Measurements from ENCODE around the gene GYPA. TPM values are rescaled to one million over a fixed set of nuclear protein-coding genes. Genes with fewer than 3 reads are reported as not detected.
"Not testable (repeated sequence)": the region's sequence is repeated elsewhere in the genome, so short reads cannot be mapped to it uniquely, and the experiment has no call there.

The GYPA gene
- total RNA-seq = not detected

DNA sequence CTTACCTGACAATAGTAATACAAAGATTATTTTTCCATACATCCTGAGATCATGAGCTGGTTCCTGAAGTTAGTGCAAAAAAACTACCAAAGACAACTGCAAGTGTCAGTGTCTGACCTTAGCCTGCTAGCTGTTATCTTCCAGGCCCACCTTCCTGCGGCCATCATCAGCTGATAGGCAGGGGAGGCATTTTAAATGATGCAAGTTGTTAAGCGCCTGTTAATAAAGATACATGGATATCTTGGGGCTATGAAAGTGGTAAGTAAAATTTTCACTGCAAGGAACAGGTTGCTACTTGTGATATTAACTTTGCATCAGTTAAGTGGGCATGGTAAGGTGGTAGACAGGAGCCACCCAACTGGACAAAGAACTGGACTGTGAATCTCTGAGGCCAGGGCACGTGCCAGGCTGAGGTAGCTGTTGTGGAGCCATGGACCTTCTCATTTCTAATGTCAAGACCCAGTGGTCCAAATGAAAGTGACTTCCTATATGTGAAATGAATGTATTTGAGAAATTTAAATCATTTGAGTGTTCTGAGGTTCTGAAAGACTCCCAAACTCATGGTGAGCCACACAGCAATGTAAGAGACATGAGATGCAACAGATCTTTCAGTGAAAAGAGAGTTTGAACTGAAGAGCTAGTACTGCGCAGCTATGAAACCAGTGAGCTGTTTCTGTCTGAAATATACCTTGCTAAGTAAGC is at the start of gene GYPA:
Gene GYPA (minus strand): TSS at position 125 of the 702 bp plus-strand sequence. CDS start 83 bp downstream, at position 42.
- not testable (repeated sequence) for DNase-seq, H3K9me3 Mint-ChIP-seq, H3K4me3 Mint-ChIP-seq, H3K4me1 Mint-ChIP-seq, H3K36me3 Mint-ChIP-seq, H3K27me3 Mint-ChIP-seq, H3K27ac Mint-ChIP-seq

DNA sequence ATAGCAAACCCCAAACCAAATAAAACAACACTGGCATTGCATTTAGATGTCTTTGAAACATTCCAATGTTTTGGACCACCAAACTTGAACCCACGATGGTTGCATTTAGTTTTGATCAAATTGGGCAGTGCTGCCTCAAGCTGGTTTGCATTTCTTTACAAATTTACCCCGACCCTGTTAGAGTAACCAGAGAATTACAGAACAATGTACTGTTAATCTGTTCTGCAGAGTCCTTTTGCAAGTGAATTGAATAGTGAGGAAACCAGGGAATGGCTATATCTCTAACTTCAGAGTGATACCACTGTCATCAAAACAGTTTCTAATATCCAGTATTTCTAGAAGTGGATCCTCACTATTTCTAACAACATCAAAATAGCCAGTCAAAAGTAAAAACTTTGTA is 49.5 kb upstream of the GYPA start:
- no peak for DNase-seq
- no peaks in the 10 kb centered on the region for H3K9me3 Mint-ChIP-seq
- no peaks in the 10 kb centered on the region for H3K36me3 Mint-ChIP-seq
- peaks cover 6% of the 10 kb centered on the region for H3K27me3 Mint-ChIP-seq
- no peak overlapping the region for H3K27ac Mint-ChIP-seq
- no peak overlapping the region for H3K4me3 Mint-ChIP-seq
- no peaks in the 10 kb centered on the region for H3K4me1 Mint-ChIP-seq

DNA sequence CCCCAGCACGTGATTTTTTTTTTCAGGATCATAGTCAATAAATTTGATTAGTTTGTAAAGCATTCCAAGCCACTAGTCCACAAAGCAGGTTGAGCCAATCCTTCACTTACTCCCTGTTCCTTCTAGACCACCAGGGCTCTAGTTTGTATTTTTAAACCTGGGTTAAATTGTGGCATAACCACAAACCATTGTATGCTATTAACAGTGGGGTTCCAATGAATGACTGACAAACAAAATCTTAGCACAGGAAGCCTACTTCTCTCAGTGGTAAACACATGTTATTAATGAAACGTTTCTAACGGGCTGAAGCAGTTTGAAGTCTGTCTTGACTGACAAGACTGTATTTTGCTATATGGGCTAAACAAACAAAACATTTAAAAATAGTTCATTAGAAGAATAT is 48.6 kb upstream of the GYPA start:
- no peak overlapping the region for H3K4me3 Mint-ChIP-seq
- H3K27ac Mint-ChIP-seq = no peak overlapping the region
- H3K27me3 Mint-ChIP-seq = peaks cover 8% of the 10 kb centered on the region
- H3K9me3 Mint-ChIP-seq = no peaks in the 10 kb centered on the region
- H3K4me1 Mint-ChIP-seq = no peaks in the 10 kb centered on the region
- DNase-seq = no peak
- H3K36me3 Mint-ChIP-seq = no peaks in the 10 kb centered on the region

DNA sequence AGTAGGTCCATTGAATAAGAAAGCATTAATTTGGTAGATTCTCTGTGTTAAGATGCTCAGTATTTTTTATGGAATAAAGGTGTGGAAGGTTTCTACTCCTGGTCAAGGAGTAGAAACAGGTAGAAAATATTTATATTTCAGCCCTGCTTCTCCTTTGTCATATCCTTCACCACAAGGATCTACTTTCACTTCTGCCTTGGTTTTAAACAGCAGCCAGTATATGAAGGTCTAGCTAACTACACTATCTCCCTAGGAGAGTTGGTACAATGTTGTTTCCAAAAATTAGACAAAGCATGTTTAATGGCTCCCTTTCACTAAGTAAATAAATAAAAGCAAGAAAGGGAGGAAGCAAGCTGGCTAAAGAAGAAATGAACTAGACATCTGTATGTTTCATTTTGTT is 44.6 kb upstream of the GYPA start:
- DNase-seq = no peak
- Mint-ChIP-seq H3K27me3 (peaks cover 5% of the 10 kb centered on the region), H3K27ac (no peak overlapping the region), H3K36me3 (no peaks in the 10 kb centered on the region), H3K4me1 (no peaks in the 10 kb centered on the region), H3K4me3 (no peak overlapping the region), H3K9me3 (no peaks in the 10 kb centered on the region)

DNA sequence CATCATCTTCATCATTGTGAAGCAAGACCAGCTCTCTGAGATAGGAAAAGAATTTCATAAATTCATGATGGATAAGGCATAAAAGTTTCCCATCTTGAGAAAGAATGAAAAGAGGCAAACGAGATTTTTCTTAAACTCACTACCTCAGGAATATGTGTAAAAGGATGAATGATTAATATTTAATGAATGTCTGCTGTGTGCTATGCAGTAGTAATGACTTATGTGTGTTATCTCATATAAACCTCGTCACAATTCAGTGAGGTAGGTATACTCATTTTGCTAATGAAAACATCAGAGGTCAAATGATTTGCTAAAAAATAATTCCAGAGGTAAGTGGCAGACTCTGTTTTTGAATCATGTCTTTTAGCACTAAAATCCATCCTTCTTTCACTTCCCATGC is 42.6 kb upstream of the GYPA start:
- Mint-ChIP-seq H3K4me1 (peaks cover 6% of the 10 kb centered on the region), H3K27me3 (peaks cover 5% of the 10 kb centered on the region), H3K27ac (no peak overlapping the region), H3K4me3 (no peak overlapping the region), H3K9me3 (no peaks in the 10 kb centered on the region), H3K36me3 (no peaks in the 10 kb centered on the region)
- DNase-seq = no peak

DNA sequence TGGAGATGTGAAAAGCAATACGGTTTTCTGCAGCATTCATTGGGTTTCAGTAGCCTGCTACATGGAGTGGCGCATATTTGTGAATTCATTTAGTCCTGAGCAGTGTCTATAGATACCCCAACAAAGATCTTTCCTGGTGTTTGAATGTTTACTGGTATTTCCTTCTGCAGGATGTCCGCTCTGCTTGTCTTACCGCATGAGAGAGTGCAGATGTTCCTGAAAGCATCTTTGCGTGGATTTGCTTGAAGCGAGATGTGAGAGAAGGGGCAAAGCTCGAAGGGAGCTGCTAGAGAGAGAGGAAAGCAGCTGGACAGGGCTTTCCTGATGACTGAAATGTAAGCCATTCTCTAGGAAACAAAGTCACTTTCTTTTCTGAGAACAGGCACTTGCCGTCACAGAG is 40.9 kb upstream of the GYPA start:
- Mint-ChIP-seq H3K4me3 (no peak overlapping the region), H3K36me3 (no peaks in the 10 kb centered on the region), H3K27ac (no peak overlapping the region), H3K4me1 (peaks cover 6% of the 10 kb centered on the region), H3K9me3 (no peaks in the 10 kb centered on the region), H3K27me3 (peaks cover 5% of the 10 kb centered on the region)
- no peak for DNase-seq

DNA sequence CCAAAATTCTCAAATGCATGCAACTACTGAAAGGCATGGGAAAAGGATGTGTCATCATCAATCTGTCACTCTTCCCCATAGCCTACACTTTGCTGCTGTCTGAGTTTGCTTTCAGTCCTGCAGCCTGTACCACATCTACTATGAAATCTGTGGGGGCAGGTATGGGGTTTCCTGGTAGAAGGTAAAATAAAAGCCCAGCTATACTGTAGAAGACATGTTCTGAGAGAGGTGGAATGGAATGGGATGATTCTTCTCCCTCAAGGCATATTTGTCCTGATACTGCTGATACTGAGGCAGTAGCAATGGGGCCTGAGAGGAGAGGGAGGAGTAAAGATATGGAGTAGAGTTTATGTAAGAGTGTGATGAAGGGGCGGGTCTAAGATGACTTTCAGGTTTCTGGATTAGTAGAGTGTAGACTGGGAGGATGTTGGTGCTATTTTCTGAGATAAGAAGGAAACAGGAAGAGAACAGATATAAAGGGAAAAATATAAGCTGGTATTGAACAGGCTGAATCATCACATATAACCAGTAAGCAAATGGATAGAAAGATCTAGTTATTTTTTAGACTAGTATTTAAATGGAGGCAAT is 38.7 kb upstream of the GYPA start:
- H3K9me3 Mint-ChIP-seq = no peaks in the 10 kb centered on the region
- no peak for DNase-seq
- H3K4me3 Mint-ChIP-seq = no peak overlapping the region
- H3K4me1 Mint-ChIP-seq = peaks cover 12% of the 10 kb centered on the region
- H3K36me3 Mint-ChIP-seq = no peaks in the 10 kb centered on the region
- no peak overlapping the region for H3K27ac Mint-ChIP-seq
- peaks cover 4% of the 10 kb centered on the region for H3K27me3 Mint-ChIP-seq

DNA sequence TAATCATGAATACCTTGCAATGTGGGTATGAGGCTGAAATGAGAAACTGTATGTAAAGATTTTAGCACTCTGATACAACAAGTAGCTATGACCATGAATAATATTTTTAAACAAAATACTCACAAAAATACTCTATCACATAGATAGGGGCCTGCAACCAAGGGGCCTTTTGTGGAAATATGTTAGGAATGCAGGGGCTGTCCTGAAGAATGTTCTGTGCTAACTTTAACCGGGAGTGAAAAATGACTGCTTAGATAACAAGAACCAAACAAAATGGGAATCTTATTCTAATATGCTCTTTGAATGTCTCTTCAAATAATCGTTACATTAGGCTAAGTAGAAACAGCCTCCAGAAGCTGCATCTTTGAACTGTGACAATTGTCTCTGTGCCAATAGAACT is 37.9 kb upstream of the GYPA start:
- H3K36me3 Mint-ChIP-seq = no peaks in the 10 kb centered on the region
- peaks cover 12% of the 10 kb centered on the region for H3K4me1 Mint-ChIP-seq
- no peak overlapping the region for H3K4me3 Mint-ChIP-seq
- H3K9me3 Mint-ChIP-seq = no peaks in the 10 kb centered on the region
- H3K27me3 Mint-ChIP-seq = no peaks in the 10 kb centered on the region
- no peak for DNase-seq
- H3K27ac Mint-ChIP-seq = no peak overlapping the region

DNA sequence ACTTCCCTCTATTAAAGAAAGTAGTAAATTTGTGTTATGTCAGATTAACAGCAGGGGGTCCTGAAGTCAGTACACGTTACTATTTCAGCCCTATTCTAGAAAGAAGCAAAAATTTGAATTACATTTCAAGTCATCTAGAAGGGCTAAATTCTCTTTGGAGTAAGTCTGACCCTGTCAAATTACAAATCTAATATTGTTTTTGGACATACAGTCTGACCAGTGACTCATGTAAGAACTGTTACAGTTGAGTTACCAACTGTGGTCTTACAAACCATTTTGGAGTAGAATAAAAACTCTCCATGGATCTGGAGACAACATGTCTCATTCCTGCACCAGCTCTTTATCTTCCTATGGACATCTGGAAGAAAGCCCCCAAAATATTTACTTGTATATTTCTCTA is 36.0 kb upstream of the GYPA start:
- no peaks in the 10 kb centered on the region for H3K36me3 Mint-ChIP-seq

DNA sequence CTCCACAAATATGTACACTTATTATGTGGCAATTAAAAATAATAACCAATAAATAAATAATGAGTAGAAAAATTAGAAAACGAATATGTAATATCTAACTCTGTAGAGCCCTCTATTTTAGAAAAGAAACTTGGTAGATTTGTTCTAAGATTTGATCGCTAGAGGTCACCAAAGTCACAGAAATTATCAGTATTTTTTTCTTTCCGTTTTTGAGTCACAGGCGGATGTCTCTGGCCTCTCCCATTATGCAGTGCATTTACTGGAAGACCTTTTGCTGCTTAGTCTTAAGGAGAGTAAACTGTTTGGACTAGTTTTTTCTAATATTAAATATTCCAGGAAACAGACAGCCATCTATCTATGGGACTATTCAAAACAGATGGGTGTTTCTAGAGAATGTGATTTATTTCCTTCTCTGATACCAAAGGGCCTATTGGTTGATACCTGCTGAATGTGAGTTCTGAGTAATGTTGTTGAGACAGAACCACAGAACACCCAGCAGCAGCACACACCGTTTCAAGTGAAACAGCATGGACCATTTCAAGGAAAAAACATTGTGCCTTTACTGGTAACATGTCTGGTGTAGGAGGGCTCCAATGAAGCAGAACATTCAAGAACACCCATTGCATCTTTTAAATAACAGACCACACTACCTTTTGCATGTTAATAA is 34.0 kb upstream of the GYPA start:
- peak overlapping the region; percentile 69 for H3K27ac Mint-ChIP-seq
- H3K4me3 Mint-ChIP-seq = no peak overlapping the region
- peaks cover 12% of the 10 kb centered on the region for H3K4me1 Mint-ChIP-seq
- DNase-seq = no peak
- no peaks in the 10 kb centered on the region for H3K27me3 Mint-ChIP-seq
- no peaks in the 10 kb centered on the region for H3K9me3 Mint-ChIP-seq
- no peaks in the 10 kb centered on the region for H3K36me3 Mint-ChIP-seq

More for the DNA sequence above, 36.0 kb upstream of the GYPA start:
- Mint-ChIP-seq H3K9me3 (no peaks in the 10 kb centered on the region), H3K4me3 (no peak overlapping the region), H3K27me3 (no peaks in the 10 kb centered on the region), H3K27ac (no peak overlapping the region), H3K4me1 (peaks cover 12% of the 10 kb centered on the region)
- DNase-seq = no peak

DNA sequence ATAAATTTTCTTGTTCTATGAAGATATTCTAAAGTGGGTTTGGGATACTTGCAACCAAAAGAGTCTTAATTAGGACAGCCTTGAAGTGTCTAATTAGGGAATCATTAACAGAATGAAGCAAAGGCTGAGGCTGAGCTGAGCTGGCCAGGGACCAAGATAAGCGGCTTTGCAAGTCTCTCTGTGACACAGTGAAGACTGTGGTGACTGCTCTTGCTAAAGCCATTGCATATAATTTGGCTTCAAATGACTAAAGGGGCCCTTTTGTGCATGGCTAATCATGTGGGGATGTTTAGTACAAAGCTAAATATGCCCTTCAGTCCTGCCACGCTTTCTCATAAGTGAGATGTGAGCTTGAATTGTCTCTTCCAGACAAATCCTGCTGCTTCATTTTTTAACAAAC is 31.2 kb upstream of the GYPA start:
- Mint-ChIP-seq H3K27me3 (no peaks in the 10 kb centered on the region), H3K9me3 (no peaks in the 10 kb centered on the region), H3K36me3 (no peaks in the 10 kb centered on the region), H3K4me3 (no peak overlapping the region), H3K4me1 (peaks cover 6% of the 10 kb centered on the region), H3K27ac (no peak overlapping the region)
- no peak for DNase-seq

DNA sequence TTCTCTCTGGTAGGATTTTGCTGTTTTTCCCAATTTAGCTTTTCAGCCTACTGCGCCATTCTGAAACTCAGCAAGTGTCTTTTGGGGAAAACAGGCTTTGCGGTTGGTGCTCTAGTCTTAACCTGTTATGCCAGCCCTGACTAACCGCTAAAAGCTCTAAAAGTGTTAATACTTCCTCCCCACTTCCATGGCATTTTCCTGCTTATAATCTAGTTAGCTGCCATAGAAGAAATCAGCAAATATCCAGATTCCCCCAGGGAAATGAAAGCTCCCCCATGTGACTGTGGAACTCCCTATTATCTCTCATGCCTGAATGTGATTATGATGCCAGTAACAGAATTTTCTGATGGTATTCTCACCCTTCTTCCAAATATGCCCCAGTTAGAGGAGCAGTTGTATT is 28.7 kb upstream of the GYPA start:
- no peak for DNase-seq
- H3K27ac Mint-ChIP-seq = no peak overlapping the region
- no peaks in the 10 kb centered on the region for H3K27me3 Mint-ChIP-seq
- H3K4me1 Mint-ChIP-seq = no peaks in the 10 kb centered on the region
- no peak overlapping the region for H3K4me3 Mint-ChIP-seq
- H3K9me3 Mint-ChIP-seq = no peaks in the 10 kb centered on the region
- H3K36me3 Mint-ChIP-seq = no peaks in the 10 kb centered on the region

DNA sequence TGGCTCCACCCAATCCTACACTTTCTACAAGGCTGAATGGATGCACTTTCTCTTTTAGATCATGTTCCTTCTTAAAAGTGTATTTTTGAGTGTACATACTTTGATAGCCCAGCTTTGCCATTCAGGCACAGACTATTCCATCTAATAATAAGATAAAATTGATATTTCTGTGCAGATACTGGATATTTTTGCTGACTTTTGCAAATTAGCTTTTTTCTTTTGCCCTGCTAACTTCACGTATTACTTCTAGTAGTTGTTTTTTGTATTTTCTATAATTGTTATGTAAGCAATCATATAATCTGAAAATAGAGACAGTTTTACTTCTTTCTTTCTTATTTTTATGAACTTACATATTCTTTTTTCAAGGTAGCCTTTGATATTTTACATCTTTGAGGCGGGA is 13.5 kb upstream of the GYPA start:
- Mint-ChIP-seq H3K27me3 (no peaks in the 10 kb centered on the region), H3K9me3 (peaks cover 8% of the 10 kb centered on the region), H3K4me3 (no peak overlapping the region)

DNA sequence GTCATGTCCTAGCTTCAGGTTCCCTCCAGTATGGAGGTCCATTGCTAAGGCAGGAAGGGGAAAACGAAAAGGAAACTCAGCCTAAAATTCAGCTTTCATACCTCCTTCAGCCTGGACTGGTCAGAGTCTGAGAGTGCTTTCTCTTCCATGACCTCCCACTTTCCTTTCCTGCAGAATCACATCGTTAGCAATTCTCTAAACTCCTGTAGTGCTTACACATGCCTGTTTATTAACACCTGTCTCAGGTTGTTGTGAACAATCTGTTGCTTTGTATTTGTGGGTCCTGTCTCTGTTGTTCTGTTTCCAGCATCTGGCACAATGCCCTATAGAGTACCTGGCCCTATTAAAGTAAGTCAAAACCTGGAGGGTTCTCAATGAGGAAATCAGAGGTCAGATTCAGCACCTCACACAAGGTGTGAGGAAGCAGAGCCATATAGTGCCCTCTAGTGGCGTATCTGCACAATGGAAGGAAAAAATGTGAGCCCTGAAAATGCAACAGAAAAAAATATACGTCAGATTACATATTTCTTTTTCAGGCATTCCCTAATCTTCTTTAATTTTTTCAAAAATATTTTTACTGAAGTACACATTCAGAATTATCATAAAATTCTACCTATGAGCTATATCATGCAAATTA is 2.3 kb upstream of the GYPA start:
- H3K27me3 Mint-ChIP-seq, DNase-seq, H3K9me3 Mint-ChIP-seq, H3K4me3 Mint-ChIP-seq, H3K4me1 Mint-ChIP-seq, H3K27ac Mint-ChIP-seq, H3K36me3 Mint-ChIP-seq: not testable (repeated sequence)

More for the DNA sequence above, 13.5 kb upstream of the GYPA start:
- no peaks in the 10 kb centered on the region for H3K36me3 Mint-ChIP-seq
- H3K4me1 Mint-ChIP-seq = no peaks in the 10 kb centered on the region
- no peak for DNase-seq
- no peak overlapping the region for H3K27ac Mint-ChIP-seq

DNA sequence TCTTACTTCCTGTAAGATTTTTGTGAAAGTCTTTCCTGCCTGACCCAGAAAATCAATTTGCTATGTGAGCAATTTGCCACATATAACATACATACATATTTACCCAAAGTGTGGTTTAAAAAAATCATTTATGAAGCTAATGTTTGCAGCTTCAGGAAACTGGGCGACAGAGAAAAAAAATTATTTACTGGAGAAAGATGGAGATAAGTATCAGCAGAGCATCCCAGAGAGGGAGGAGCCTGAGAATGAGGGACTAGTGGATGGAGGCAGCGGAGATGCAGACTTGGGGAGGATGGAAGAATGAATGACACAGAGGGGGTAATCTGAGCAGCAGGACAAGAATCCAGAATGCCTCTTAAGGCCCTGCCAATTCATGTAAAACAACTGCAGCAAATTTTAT is 975 bp upstream of the GYPA start:
- no peaks in the 10 kb centered on the region for H3K4me1 Mint-ChIP-seq
- H3K9me3 Mint-ChIP-seq = no peaks in the 10 kb centered on the region
- no peaks in the 10 kb centered on the region for H3K36me3 Mint-ChIP-seq

More for the DNA sequence above, 975 bp upstream of the GYPA start:
- Mint-ChIP-seq H3K27ac (no peak overlapping the region), H3K27me3 (no peaks in the 10 kb centered on the region), H3K4me3 (no peak overlapping the region)
- no peak for DNase-seq

Data from activated naive CD8-positive, alpha-beta T cell treated with anti-CD3 and anti-CD28 coated beads for 36 hours (primary cell).